SK-N-MC (cell line): ENCODE data around the gene NUP107.

ENCODE experiments used
- EZH2 ChIP-seq: fragments of 200-600 bp; sonication (generic); IDR thresholded peaks from one replicate; pipeline ENCODE4 v1.6.1; 2017; ENCODE audit warnings: antibody characterized with exemption
- FOXP2 ChIP-seq: optimal IDR thresholded peaks from 2 replicates; pipeline ENCODE3; 2011; ENCODE audit warnings: mild to moderate bottlenecking, moderate library complexity; ENCODE audit not compliant: insufficient read depth; ENCODE audit errors: extremely low read length, control extremely low read depth
- POLR2AphosphoS5 ChIP-seq: IDR thresholded peaks from 2 replicates; pipeline ENCODE4 v1.6.1; 2012; ENCODE audit warnings: mild to moderate bottlenecking, low read depth, low read length, borderline replicate concordance

DNA sequence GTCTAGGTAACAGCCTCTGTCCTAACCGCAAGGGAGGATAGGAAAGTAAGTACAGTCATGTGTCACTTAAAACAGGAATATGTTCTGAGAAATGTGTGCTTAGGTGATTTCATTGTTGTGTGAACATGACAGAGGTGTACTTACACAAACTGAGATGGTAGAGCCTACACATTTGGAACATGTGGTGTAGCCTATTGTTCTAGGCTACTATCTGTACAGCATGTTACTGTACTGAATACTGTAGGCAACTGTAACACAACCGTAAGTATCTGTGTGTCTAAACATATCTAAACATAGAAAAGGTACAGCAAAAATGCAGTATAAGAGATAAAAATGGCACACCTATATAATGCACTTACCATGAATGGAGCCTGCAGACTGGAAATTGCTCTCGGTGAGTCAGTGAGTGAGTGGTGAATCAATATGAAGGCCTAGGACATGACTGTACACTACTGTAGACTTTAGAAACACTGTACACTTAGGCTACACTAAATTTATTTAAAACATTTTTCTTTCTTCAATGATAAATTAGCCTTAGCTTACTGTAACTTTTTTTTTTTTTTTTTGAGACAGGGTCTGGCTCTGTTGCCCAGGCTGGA, 108.0 kb downstream of the NUP107 start:
- no peak for TF ChIP-seq POLR2AphosphoS5
- no peak for TF ChIP-seq EZH2
- no peak for TF ChIP-seq FOXP2
